Activated CD8-positive, alpha-beta memory T cell treated with anti-CD3 and anti-CD28 coated beads, Interleukin-2, amount 10 ng/mL, durations not matched to agents 7 days and 5 days (primary cell): ENCODE data around the gene CORO1C. TPM values are rescaled to one million over a fixed set of nuclear protein-coding genes. Genes with fewer than 3 reads are reported as not detected.

Experiments
- ATAC-seq: fragments of 150-1000 bp; cut with Tn5 transposase; one replicate; pipeline ENCODE4 v1.10.0; 2021; ENCODE audit warnings: moderate library complexity
- CTCF ChIA-PET: fragments of 350-600 bp; sonication (Branson Sonifier 250); formaldehyde crosslinking; loops from one replicate; lab custom pipeline; 2021; ENCODE audit warnings: antibody characterized with exemption; lab: Charles Lee
- DNase-seq: peaks from one replicate; pipeline ENCODE4 v3.0.0-alpha.2; 2020
- H3K27ac Mint-ChIP-seq: one replicate; pipeline ENCODE4 v1.8.0; 2021; ENCODE audit warnings: mild to moderate bottlenecking, mixed read lengths
- H3K27me3 Mint-ChIP-seq: one replicate; pipeline ENCODE4 v1.8.0; 2021; ENCODE audit warnings: mixed read lengths
- H3K36me3 Mint-ChIP-seq: one replicate; pipeline ENCODE4 v1.8.0; 2021; ENCODE audit warnings: mild to moderate bottlenecking, mixed read lengths
- H3K4me1 Mint-ChIP-seq: one replicate; pipeline ENCODE4 v1.8.0; 2021; ENCODE audit warnings: mixed read lengths
- H3K4me3 Mint-ChIP-seq: one replicate; pipeline ENCODE4 v1.8.0; 2021; ENCODE audit warnings: mild to moderate bottlenecking, moderate library complexity, mixed read lengths
- H3K9me3 Mint-ChIP-seq: one replicate; pipeline ENCODE4 v1.8.0; 2022; ENCODE audit warnings: low read depth, mixed read lengths
- total RNA-seq, 2 experiments: library from RNA; stranded (reverse); gene quantifications; one replicate each; pipeline ENCODE4 v1.2.3, GENCODE V29; 2021

The CORO1C gene
- total RNA-seq, 2 experiments from 2014 or later = 54.3 to 63.0 TPM

GRCh38 chr12:108727868-108728735 lies 3.2 kb downstream of the CORO1C start:
- Mint-ChIP-seq H3K27me3 (peaks cover 5% of the 10 kb centered on the region), H3K4me1 (peaks cover 60% of the 10 kb centered on the region), H3K27ac (no peak overlapping the region), H3K9me3 (no peaks in the 10 kb centered on the region), H3K4me3 (no peak overlapping the region), H3K36me3 (peaks cover 11% of the 10 kb centered on the region)
- DNase-seq = no peak
- CTCF ChIA-PET = interaction anchor here (0.7 kb wide), 1 partner anchor 72 kb away, joined by 3 read pairs; no protein-coding TSS in a partner anchor
- no peak for ATAC-seq

GRCh38 chr12:108727161-108727560 lies 4.2 kb downstream of the CORO1C start:
- Mint-ChIP-seq H3K27me3 (peaks cover 5% of the 10 kb centered on the region), H3K36me3 (peaks cover 11% of the 10 kb centered on the region), H3K27ac (no peak overlapping the region), H3K9me3 (no peaks in the 10 kb centered on the region), H3K4me1 (peaks cover 63% of the 10 kb centered on the region), H3K4me3 (no peak overlapping the region)
- no peak for ATAC-seq
- CTCF ChIA-PET = no interaction called here
- DNase-seq = no peak

- Mint-ChIP-seq H3K9me3 (no peaks in the 10 kb centered on the region), H3K27ac (no peak overlapping the region), H3K27me3 (peaks cover 7% of the 10 kb centered on the region), H3K4me3 (no peak overlapping the region), H3K36me3 (peaks cover 11% of the 10 kb centered on the region), H3K4me1 (peaks cover 54% of the 10 kb centered on the region)
- CTCF ChIA-PET = interaction anchor here (1.0 kb wide), 1 partner anchor 22 kb away, joined by 3 read pairs; no protein-coding TSS in a partner anchor
- ATAC-seq (no peak), DNase-seq (no peak)
These were observed 6.5 kb downstream of the CORO1C start for GRCh38 chr12:108724890-108725151.

GRCh38 chr12:108724054-108724889 lies 7.0 kb downstream of the CORO1C start:
- CTCF ChIA-PET = interaction anchor here (0.8 kb wide), 1 partner anchor 59 kb away, joined by 3 read pairs; no protein-coding TSS in a partner anchor
- ATAC-seq (peak; percentile 65), DNase-seq (peak; percentile 44)
- Mint-ChIP-seq H3K36me3 (peaks cover 9% of the 10 kb centered on the region), H3K9me3 (no peaks in the 10 kb centered on the region), H3K27ac (no peak overlapping the region), H3K4me3 (no peak overlapping the region), H3K27me3 (peaks cover 7% of the 10 kb centered on the region), H3K4me1 (peaks cover 49% of the 10 kb centered on the region)

GRCh38 chr12:108722992-108723766 lies 8.1 kb downstream of the CORO1C start:
- Mint-ChIP-seq H3K4me1 (peaks cover 40% of the 10 kb centered on the region), H3K27ac (no peak overlapping the region), H3K4me3 (no peak overlapping the region), H3K27me3 (peaks cover 2% of the 10 kb centered on the region), H3K9me3 (no peaks in the 10 kb centered on the region), H3K36me3 (peaks cover 6% of the 10 kb centered on the region)
- no peak for DNase-seq
- CTCF ChIA-PET = no interaction called here
- ATAC-seq = peak; percentile 30

GRCh38 chr12:108722463-108722862 lies 8.9 kb downstream of the CORO1C start:
- no peaks in the 10 kb centered on the region for H3K9me3 Mint-ChIP-seq
- DNase-seq (no peak), ATAC-seq (no peak)
- no peak overlapping the region for H3K27ac Mint-ChIP-seq
- no peaks in the 10 kb centered on the region for H3K36me3 Mint-ChIP-seq
- peaks cover 2% of the 10 kb centered on the region for H3K27me3 Mint-ChIP-seq
- no peak overlapping the region for H3K4me3 Mint-ChIP-seq
- CTCF ChIA-PET = no interaction called here
- H3K4me1 Mint-ChIP-seq = peaks cover 38% of the 10 kb centered on the region

- Mint-ChIP-seq H3K36me3 (peaks cover 1% of the 10 kb centered on the region), H3K9me3 (no peaks in the 10 kb centered on the region), H3K27ac (no peak overlapping the region), H3K4me1 (peaks cover 35% of the 10 kb centered on the region), H3K4me3 (no peak overlapping the region), H3K27me3 (peaks cover 2% of the 10 kb centered on the region)
- CTCF ChIA-PET = no interaction called here
- DNase-seq (no peak), ATAC-seq (no peak)
These were observed 9.5 kb downstream of the CORO1C start for GRCh38 chr12:108721824-108722223.

GRCh38 chr12:108720757-108721514 lies 10.4 kb downstream of the CORO1C start:
- Mint-ChIP-seq H3K27me3 (peaks cover 2% of the 10 kb centered on the region), H3K36me3 (peaks cover 1% of the 10 kb centered on the region), H3K9me3 (no peaks in the 10 kb centered on the region), H3K4me1 (peaks cover 35% of the 10 kb centered on the region), H3K27ac (no peak overlapping the region), H3K4me3 (no peak overlapping the region)
- no peak for ATAC-seq
- no peak for DNase-seq
- CTCF ChIA-PET = no interaction called here

GRCh38 chr12:108717243-108717642 lies 14.1 kb downstream of the CORO1C start:
- H3K27ac Mint-ChIP-seq = no peak overlapping the region
- ATAC-seq = no peak
- no peak overlapping the region for H3K4me3 Mint-ChIP-seq
- no peaks in the 10 kb centered on the region for H3K9me3 Mint-ChIP-seq
- peaks cover 2% of the 10 kb centered on the region for H3K4me1 Mint-ChIP-seq
- DNase-seq = no peak
- CTCF ChIA-PET = no interaction called here
- H3K27me3 Mint-ChIP-seq = peaks cover 2% of the 10 kb centered on the region
- H3K36me3 Mint-ChIP-seq = peaks cover 1% of the 10 kb centered on the region

GRCh38 chr12:108714866-108715265 lies 16.5 kb downstream of the CORO1C start:
- Mint-ChIP-seq H3K9me3 (no peaks in the 10 kb centered on the region), H3K4me3 (no peak overlapping the region), H3K36me3 (peaks cover 1% of the 10 kb centered on the region), H3K27me3 (no peaks in the 10 kb centered on the region), H3K4me1 (no peaks in the 10 kb centered on the region), H3K27ac (no peak overlapping the region)
- ATAC-seq (no peak), DNase-seq (no peak)
- CTCF ChIA-PET = interaction anchor here (2.3 kb wide), 1 partner anchor 12 kb away, joined by 7 read pairs; no protein-coding TSS in a partner anchor

GRCh38 chr12:108713471-108713870 lies 17.8 kb downstream of the CORO1C start:
- no peaks in the 10 kb centered on the region for H3K27me3 Mint-ChIP-seq
- no peaks in the 10 kb centered on the region for H3K9me3 Mint-ChIP-seq
- CTCF ChIA-PET = interaction anchor here (0.8 to 2.3 kb wide), 2 partner anchors 11 to 48 kb away, joined by 3 to 7 read pairs; no protein-coding TSS in a partner anchor
- no peaks in the 10 kb centered on the region for H3K4me1 Mint-ChIP-seq
- no peak overlapping the region for H3K27ac Mint-ChIP-seq
- peaks cover 1% of the 10 kb centered on the region for H3K36me3 Mint-ChIP-seq
- no peak overlapping the region for H3K4me3 Mint-ChIP-seq
- no peak for ATAC-seq
- DNase-seq = no peak

GRCh38 chr12:108712925-108713203 lies 18.5 kb downstream of the CORO1C start:
- ATAC-seq (no peak), DNase-seq (no peak)
- CTCF ChIA-PET = interaction anchor here (2.3 kb wide), 1 partner anchor 10 kb away, joined by 7 read pairs; no protein-coding TSS in a partner anchor
- Mint-ChIP-seq H3K4me3 (no peak overlapping the region), H3K27ac (no peak overlapping the region), H3K9me3 (no peaks in the 10 kb centered on the region), H3K27me3 (peaks cover 3% of the 10 kb centered on the region), H3K36me3 (peaks cover 1% of the 10 kb centered on the region), H3K4me1 (no peaks in the 10 kb centered on the region)
